ENCODE data around the gene BLTP2. TPM values are rescaled to one million over a fixed set of nuclear protein-coding genes. Genes with fewer than 3 reads are reported as not detected.
"Not testable (repeated sequence)": the region's sequence is repeated elsewhere in the genome, so short reads cannot be mapped to it uniquely, and the experiment has no call there.

BLTP2 gene
- total RNA-seq, 2 donors from 2014 or later, result 42.2 to 94.2 TPM

GRCh38 chr17:28610376-28610775 is 34.6 kb downstream of the BLTP2 start:
- Histone ChIP-seq H3K9me3 (no peaks in the 10 kb centered on the region), H3K4me3 (no peak overlapping the region), H3K36me3 (peaks cover 4 to 7% of the 10 kb centered on the region in 2 donors), H3K27ac (no peak overlapping the region), H3K4me1 (replicated peaks) (no peaks in the 10 kb centered on the region), H3K27me3 (replicated peaks; ENCODE audit: insufficient read depth) (no peaks in the 10 kb centered on the region)
- no peak for TF ChIP-seq POLR2A (IDR thresholded peaks at IDR 0.05)
- no peak for TF ChIP-seq POLR2AphosphoS5 (IDR thresholded peaks at IDR 0.05)
- TF ChIP-seq CTCF (IDR thresholded peaks at IDR 0.05), result no peak
- WGBS, result 90% methylated on average over 8 of the region's 8 CpGs
- intact Hi-C loops (cut with DNase I), result loop anchor here (5.0 kb wide), 1 partner anchor 63 kb away; no protein-coding TSS in a partner anchor
- DNase-seq (ENCODE audit: low spot score), result no peak

- intact Hi-C loops (cut with DNase I); H3K27me3 ChIP-seq (replicated peaks; ENCODE audit: insufficient read depth); H3K9me3 ChIP-seq; H3K4me1 ChIP-seq (replicated peaks); H3K27ac ChIP-seq; DNase-seq (ENCODE audit: low spot score); H3K4me3 ChIP-seq; H3K36me3 ChIP-seq: not testable (repeated sequence)
- WGBS, result 91% methylated on average over 13 of the region's 31 CpGs
Measured at GRCh38 chr17:28604031-28604430, 40.9 kb downstream of the BLTP2 start.

- Histone ChIP-seq H3K27me3 (replicated peaks; ENCODE audit: insufficient read depth) (no peaks in the 10 kb centered on the region), H3K4me3 (peak overlapping the region; percentile 47 to 53), H3K9me3 (no peaks in the 10 kb centered on the region), H3K27ac (peak overlapping the region; percentile 94 to 96), H3K4me1 (replicated peaks) (no peaks in the 10 kb centered on the region), H3K36me3 (no peaks in the 10 kb centered on the region)
- TF ChIP-seq CTCF (IDR thresholded peaks at IDR 0.05) (no peak), POLR2A (IDR thresholded peaks at IDR 0.05) (no peak), POLR2AphosphoS5 (IDR thresholded peaks at IDR 0.05) (peak; percentile 8)
- peak; percentile 56 for DNase-seq (ENCODE audit: low spot score)
- intact Hi-C loops (cut with DNase I), result no loop called here
- WGBS, result 5% methylated on average over 37 of the region's 40 CpGs
Measured at GRCh38 chr17:28599311-28600184, 45.4 kb downstream of the BLTP2 start.

- peak; percentile 95 for DNase-seq (ENCODE audit: low spot score)
- H3K27me3 ChIP-seq (replicated peaks; ENCODE audit: insufficient read depth), result no peaks in the 10 kb centered on the region
- peak within 1 kb of the TSS; percentile 47 to 53 for H3K4me3 ChIP-seq
- no peaks in the 10 kb centered on the region for H3K36me3 ChIP-seq
- peak; percentile 88 for TF ChIP-seq POLR2A (IDR thresholded peaks at IDR 0.05)
- TF ChIP-seq CTCF (IDR thresholded peaks at IDR 0.05), result no peak
- TF ChIP-seq POLR2AphosphoS5 (IDR thresholded peaks at IDR 0.05), result peak; percentile 95
- intact Hi-C loops (cut with DNase I), result no loop called here
- no peaks in the 10 kb centered on the region for H3K4me1 ChIP-seq (replicated peaks)
- no peaks in the 10 kb centered on the region for H3K9me3 ChIP-seq
- H3K27ac ChIP-seq, result peak within 1 kb of the TSS; percentile 94 to 96
- WGBS, result under 1% methylated on average over 38 of the region's 44 CpGs
Measured at GRCh38 chr17:28598799-28599310, 46.1 kb downstream of the BLTP2 start, which contains the start of gene SPAG5. Gene SPAG5, minus strand, starts transcription at chr17:28599025. Its CDS starts 79 bp downstream, at chr17:28598946.

- no peaks in the 10 kb centered on the region for H3K4me1 ChIP-seq (replicated peaks)
- H3K4me3 ChIP-seq, result peak overlapping the region; percentile 47 to 53
- no peaks in the 10 kb centered on the region for H3K9me3 ChIP-seq
- no peaks in the 10 kb centered on the region for H3K36me3 ChIP-seq
- no peak for DNase-seq (ENCODE audit: low spot score)
- H3K27me3 ChIP-seq (replicated peaks; ENCODE audit: insufficient read depth), result no peaks in the 10 kb centered on the region
- intact Hi-C loops (cut with DNase I), result no loop called here
- TF ChIP-seq POLR2A (IDR thresholded peaks at IDR 0.05) (no peak), CTCF (IDR thresholded peaks at IDR 0.05) (no peak), POLR2AphosphoS5 (IDR thresholded peaks at IDR 0.05) (no peak)
- WGBS, result 4% methylated on average over 17 of the region's 17 CpGs
- peak overlapping the region; percentile 94 to 96 for H3K27ac ChIP-seq
Measured at GRCh38 chr17:28598389-28598788, 46.6 kb downstream of the BLTP2 start.
